Measurements from ENCODE around the gene SPRR3.

Gene SPRR3, protein sequence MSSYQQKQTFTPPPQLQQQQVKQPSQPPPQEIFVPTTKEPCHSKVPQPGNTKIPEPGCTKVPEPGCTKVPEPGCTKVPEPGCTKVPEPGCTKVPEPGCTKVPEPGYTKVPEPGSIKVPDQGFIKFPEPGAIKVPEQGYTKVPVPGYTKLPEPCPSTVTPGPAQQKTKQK

DNA sequence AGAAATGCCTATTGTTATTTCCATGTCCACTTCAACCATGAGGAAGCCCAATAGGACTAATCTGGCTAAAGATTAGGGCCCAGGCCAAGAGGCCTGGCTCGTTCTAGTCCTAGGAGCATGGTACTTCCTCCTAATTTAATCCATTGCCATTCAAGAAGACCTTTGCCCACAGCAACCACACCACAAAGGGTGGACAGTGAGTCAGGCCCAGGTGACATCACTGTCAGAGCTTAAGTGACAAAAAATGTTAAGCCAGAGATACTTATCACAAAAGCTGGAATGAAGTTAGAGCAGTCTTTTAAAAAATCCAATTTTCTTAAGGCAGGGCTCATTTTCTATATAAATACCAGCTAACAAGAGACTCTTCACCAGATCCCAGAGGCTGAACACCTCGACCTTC lies at the start of gene SPRR3:
TSS of gene SPRR3 (plus strand) at position 368 of the 400 bp plus-strand sequence. CDS start 1,272 bp downstream, outside the sequence.
- no peak for DNase-seq (ENCODE audit: low spot score)

DNA sequence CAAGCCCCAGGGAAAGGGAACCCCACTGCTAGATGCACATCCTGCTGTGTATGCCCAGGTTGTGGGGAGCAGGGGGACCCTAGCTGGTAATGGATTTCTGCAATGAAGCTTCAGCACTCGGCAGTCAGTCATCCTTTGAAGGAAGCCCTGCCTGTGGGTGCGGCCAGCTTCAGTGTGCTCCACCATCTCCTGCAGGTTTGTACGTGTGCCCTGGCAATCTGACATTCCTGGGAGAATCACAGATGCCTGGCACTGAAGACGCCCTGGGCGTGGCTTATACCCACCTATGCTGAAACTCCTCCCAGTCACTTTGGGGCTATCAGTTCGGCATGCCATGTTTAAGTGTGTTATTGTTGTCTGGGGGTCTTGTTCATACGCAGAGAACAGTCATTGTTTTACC lies 47.8 kb upstream of the SPRR3 start:
- DNase-seq (ENCODE audit: low spot score), result no peak

DNA sequence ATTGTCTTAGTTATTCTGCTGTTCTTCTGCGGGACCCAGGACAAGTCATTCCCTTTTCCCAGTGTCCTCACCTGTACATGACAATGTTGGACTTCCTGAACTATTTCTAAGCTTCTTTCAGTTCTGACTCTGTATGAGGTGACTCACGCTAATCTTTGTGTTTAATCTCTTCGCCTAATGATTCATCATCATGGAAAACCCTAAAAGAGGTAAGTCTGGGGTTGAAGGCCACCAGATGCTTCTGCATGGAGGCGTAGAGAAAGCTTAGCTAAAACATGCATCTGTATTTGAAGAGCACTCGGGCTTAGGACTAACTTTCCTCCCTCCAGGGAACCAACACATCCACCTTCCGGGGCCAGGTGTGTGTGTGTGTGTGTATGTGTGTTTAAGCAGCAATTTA lies 47.1 kb upstream of the SPRR3 start:
- no peak for DNase-seq (ENCODE audit: low spot score)

DNA sequence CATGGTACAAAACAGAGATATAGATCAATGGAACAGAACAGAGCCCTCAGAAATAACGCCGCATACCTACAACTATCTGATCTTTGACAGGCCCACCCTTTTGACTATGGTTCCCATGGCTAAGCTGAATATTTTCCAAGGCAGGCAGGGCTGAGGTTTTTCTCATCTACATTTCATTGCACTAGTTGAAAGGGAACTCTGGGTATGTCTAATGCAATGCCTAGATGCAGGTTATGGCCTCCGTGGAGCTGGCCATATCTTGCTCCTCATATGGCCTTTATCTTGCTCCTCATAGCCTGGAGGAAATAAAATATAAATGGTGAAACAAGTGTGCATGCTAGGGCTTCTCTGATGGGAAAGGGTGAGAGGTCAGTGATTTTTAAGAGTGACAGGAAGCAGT lies 44.0 kb upstream of the SPRR3 start:
- DNase-seq (ENCODE audit: low spot score), result no peak

DNA sequence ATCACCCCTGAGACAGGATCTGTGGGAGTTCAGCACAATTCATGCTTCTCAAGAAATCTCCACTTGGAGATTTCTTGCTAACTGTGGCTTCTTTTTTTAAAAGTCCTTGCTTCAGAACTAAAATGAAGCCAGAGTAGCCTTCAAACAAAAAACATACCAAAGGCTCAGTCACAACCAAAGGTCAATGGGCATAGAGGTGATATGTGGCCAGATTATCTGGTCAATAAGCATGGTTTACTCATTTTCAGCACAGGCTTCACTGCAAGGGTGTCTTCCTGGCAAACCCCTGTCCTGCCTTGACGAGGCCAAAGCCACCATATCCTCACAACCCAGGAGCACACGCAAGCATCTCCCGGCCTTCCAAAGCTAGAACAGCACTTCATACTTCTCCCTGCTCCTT lies 42.3 kb upstream of the SPRR3 start:
- no peak for DNase-seq (ENCODE audit: low spot score)

DNA sequence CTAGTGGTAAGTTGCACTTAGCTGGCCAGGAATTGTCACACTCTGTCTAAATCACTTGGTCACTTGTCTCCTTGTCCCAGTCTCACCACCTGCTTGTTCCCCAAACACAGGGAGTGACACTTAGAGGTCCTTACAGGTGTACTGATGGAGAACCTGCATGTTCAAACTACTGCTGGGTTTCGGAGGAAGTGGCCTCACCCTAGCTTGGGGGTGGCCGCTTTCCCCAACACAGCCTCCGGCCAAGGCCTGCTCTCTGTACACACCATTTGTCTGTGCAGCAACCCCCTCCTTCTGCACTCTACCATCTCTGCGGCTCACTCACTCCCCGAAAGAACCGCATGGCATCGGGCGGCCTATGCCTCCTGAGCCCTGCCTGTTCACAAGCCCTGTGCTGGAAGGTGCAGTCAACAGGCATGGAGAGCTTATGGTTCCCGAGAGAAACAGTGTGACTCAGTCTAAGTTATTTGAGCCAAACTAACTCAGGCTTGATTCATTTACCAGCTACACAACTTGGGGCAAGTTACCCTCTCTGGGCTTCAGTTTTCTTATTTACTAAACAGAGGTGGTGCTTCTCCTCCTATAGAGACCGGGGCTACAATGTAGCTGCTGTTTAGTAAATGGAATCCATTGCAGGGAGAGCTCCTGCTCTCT lies 41.6 kb upstream of the SPRR3 start:
- DNase-seq (ENCODE audit: low spot score), result no peak

DNA sequence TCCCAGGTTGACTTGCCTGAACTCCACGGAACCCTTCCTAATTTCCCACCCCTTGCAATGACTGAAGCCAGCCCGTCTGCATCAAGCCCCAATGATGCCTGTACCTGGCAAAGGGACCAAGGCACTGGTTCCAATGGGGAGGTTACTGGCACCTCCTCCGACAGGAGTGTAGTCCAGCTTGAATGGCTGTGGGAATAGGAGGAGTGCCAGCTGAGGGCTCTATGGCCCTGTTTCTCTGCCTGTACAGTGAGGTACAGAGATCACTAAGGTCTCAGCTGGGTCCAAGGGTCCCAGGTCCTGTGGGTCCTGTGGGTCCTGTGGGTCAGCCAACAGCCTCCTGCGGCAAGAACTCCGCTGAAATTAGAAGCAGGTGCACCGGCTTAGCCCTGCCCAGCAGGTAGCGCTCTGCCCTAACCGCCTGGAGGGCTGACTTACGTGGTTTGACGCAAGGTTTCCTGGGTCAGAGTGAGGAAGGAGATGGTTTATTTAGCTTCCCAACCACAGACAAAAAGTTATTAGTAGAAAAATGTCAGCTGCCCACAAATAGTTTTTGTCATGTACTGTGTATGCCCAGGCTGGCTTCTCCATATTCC lies 41.0 kb upstream of the SPRR3 start:
- no peak for DNase-seq (ENCODE audit: low spot score)

DNA sequence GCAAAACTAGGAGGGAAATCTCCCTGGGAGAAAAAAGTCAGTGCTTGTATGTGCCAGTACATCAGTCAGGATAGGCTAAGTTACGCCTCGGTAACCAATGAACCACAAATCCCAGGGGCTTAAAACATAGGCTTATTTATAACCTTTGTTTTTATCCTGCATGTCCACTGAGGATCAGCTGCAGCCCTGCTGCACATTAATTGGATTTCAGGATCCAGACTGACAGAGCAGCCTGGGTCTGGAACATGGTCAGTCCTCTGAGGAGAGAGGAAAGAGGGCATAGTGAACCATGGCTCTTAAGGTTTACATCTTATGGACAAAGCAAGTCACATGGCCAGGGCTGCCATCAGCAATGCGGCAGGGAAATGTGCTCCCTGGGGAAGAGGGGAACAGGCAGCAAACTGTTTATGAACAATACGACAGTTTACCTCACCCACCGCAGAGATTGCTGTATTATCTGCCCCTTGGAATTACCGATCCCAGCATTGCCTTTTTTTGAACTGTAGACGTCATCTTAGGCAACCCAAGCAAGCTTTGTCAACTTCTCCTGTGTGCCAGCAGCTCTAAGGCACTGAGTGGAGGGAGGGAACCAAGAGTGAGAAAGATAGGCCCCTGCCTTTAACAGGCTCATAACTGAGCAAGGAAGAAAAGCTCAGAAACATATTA lies 40.2 kb upstream of the SPRR3 start:
- no peak for DNase-seq (ENCODE audit: low spot score)

DNA sequence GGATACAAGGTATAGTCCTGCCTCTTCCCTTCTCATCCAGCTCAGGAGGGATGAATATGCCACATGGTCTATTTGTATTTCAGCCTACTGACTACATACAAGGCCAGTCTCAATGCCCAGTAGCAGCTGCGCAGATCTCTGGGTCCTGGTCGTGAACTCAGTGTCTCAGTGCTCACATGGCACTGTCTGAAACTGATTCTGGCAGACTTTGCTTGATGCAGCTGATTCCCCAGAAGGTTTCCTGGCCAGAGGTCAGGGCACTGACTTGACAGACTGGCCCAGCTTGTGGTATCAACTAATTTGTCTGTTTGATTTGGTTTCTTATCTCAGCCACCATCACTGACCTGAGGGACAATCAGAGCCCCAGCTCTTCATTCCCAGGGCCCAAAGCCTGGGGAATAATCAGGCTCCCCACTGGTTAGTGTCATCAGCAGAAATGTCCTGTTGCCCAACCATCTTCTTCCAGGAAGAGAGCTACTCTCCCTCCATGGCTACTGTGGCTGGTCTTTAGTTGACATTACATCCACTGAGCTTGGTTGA lies 38.6 kb upstream of the SPRR3 start:
- DNase-seq (ENCODE audit: low spot score), result no peak

DNA sequence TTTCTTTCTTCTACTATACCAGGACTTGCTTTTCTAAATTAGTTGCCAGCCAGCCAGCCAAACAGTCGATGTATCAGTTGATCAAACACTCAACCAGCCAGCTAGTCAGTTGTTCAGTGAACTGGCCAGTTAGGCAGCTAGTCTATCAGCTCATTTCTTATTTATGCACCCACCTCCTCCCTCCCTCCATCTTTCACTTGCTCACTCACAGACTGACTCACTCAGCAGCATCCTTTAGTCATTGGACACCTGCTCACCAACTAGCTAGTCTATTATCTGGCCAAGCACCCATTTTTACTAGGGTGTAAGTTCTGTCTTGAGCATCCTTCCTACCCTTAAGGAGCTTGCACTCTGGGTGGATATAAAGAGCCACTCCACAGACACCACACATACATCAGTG lies 37.0 kb upstream of the SPRR3 start:
- no peak for DNase-seq (ENCODE audit: low spot score)

DNA sequence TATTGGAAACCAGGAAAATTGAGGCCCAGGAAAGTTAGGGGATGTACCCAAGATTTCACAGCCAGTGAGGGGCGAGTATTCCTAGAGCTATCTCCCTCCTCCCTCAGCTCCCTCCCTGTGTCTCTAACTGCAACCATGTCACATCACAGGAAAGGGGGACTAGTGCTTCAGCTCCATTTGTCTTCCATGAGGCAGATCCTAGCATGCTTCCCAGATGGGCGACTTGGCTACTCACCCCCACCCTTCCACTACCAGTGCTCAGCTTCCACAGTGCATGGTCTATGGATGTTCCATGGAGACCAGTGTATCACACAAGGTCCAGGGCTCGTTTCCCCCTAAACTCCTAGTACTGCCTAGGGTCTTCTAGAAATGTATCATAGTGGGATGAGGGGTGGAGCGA lies 35.7 kb upstream of the SPRR3 start:
- no peak for DNase-seq (ENCODE audit: low spot score)

DNA sequence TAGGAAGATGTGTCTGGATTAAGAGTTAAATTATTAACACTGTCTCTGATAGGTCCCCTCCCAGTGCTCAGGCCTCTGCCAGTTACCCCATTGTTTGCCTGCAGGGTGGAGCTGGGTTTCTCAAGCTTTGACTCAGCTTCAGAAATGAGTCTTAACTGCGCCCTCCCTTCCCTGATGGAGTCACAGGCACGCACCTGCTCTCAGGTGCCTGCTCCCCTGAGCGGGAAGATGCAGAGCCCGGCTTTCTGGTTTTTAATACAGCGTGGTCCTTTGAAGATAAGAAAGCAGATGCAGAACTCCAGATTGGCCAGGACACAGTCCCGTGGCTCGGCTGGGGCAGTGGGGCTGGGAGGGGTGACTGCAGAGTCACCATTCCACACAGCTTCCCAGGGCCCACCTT lies 34.3 kb upstream of the SPRR3 start:
- DNase-seq (ENCODE audit: low spot score), result no peak

DNA sequence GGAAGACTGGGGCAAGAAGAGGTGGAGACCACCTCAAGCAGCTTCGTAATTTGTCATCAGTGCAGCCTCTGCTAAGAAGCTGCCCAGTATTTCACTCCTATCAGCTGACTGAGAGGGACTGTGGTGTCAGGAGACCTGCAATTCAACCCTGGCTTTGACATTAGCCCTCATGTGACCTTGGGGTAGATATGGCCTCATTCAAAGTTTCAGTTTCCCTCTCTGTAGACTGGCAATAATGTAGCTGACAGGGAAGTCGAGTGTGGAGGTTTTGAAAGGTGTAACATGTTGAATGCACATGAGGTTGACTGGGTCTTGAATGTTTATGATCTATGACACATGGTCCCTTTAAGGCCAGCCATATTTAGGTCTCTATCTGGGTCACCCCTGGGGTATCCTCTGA lies 33.3 kb upstream of the SPRR3 start:
- DNase-seq (ENCODE audit: low spot score), result no peak

DNA sequence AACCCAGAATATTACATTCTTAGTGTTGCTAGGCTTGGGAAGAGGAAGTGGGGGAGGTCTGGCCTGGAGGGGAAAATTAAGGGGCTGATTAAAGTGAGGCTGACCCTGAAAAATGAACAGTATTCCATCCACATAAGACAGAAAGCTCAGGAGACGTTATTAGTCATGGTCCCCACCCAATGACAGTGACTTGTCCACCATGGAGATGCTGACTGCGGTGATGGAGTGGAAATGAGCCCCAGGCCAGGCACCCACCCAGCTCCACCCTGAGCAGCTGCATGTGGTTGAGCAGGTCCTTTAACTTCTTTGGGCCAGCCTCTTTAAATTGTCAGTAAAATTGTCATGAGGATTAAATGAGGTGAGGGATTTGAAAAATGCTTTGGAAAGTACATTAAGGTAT lies 32.5 kb upstream of the SPRR3 start:
- no peak for DNase-seq (ENCODE audit: low spot score)

DNA sequence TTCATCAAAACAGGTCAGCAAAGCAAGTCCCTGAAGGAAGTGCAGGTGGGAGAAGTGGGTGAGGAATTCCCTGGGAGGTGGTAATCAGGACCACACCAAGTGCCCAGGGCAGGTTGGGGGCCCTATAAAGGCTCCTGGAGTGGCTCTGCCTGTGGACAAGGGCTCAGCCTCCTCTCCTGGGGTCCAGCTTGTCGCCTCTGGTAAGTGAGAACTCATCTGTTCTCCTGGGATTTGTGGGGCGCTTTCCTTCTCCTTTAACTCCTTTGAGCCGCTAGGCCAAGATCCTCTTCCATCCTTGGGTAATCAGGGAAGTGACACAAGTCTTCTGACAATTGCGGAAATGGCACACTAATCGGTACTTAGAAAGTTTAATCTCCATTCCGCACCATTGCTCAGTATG lies 31.1 kb upstream of the SPRR3 start, which contains the start of gene SPRR4:
TSS of gene SPRR4 (plus strand) at position 154 of the 400 bp plus-strand sequence. CDS start 1,243 bp downstream, outside the sequence.
- no peak for DNase-seq (ENCODE audit: low spot score)

DNA sequence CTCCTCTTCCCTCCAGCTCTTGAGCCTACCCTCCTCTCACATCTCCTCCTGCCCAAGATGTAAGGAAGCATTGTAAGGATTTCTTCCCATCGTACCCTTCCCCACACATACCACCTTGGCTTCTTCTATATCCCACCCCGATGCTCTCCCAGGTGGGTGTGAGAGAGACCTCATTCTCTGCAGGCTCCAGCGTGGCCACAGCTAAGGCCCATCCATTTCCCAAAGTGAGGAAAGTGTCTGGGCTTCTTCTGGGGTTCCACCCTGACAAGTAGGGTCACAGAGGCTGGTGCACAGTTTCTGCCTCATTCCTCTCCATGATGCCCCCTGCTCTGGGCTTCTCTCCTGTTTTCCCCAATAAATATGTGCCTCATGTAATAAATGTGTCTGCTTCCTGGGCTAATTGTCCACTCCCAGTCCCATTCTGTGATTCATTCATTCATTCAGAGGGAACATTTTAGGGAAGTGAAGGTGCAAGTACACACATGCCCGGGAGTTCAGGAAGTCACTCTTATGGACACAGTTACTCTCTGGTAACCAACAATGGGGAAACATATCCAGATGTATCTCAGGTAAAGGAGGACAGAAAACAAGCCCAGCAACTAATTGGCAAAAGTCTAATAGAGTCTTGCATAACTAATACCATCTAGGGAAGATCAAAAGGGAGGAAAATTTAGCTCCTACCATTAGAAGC lies 29.2 kb upstream of the SPRR3 start:
- no peak for DNase-seq (ENCODE audit: low spot score)

DNA sequence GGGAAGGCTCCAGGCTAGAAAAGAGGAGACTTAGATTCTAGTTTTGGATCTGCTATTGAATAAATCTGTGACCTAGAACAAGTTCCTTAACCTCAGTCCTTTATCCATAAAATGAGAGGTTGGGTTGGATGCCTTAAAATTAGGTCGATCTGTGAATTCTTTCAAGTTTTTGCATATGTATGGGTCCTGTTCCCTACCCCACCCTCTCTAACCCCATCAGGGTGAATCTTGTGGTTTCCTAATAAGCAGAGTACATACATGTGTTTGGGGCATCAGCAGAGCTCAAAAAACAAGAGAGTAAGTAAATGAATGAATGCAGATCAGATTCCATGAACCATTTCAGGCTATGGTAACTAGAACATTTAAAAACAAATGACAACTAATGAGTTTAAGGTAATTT lies 24.9 kb upstream of the SPRR3 start:
- no peak for DNase-seq (ENCODE audit: low spot score)

DNA sequence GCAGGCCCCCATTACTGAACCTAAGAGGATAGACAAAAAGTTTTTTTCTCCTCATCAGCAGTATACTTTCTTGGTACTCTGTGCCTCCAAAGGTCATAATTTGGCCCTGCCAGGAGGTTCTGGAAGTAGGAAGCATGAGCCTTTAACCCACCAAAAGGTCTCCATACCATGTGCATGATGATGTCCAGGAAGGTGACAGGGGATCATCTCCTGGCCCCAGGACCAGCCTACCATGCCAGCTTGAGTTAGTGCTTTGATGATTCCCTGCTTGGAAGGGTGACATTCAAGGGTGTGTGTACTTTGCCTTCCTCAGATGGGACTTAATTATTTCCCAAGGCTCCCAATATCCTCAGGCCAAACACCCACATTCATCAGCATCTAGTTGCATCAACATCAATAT lies 23.9 kb upstream of the SPRR3 start:
- no peak for DNase-seq (ENCODE audit: low spot score)

DNA sequence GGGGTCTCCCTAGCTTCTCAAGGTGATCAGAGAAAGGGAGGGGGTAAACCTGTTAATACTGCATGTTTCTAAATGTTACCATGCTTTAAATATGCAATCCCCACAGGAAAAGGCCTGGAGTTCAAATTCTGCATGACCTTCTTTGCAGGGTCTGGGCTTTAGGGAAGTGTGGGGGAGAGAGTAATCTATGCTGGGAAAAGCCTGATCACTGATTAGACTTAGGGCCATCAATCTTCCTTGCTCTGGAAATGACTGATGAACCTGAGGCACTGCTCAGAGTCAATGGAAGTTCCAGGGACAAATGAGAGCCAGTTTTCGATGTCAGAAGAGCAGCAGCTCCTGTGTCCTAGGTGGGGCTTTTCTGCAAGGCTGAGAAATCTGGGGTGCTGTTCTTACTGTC lies 20.9 kb upstream of the SPRR3 start:
- no peak for DNase-seq (ENCODE audit: low spot score)

DNA sequence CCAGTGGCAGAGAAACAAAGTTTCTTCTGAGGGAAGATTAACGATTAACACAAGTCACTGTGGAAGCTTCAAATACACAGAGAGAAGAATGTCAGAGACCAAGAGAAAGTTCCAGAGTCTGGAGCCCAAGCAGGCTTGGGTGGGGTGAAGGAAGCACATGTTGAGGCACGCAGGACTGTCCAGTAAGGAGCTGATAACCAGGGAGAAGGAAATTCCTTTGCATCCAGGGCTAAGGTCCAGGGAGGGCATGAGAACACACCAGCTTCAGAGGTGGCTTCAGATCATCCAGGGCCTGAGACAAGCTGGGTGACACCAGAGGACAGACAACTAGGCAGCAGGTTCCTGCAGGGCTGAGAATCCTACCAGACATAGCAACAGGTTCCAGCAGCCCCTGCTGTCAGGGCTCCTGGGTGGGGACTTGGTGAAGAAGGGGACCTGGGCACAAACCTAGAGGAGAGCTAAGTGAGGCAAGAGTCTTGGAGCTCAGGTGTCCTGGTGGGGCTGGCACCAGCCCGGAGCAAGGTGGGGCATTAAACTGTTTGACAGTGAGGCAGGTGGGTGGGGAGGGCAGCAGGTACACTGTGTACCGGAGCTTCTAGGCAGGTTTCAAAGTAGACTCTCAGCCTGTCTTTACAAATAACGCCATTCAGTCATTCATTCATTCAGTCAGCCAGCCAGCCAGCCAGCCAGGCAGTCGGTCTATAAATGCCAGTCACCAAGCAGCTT lies 20.2 kb upstream of the SPRR3 start:
- no peak for DNase-seq (ENCODE audit: low spot score)

DNA sequence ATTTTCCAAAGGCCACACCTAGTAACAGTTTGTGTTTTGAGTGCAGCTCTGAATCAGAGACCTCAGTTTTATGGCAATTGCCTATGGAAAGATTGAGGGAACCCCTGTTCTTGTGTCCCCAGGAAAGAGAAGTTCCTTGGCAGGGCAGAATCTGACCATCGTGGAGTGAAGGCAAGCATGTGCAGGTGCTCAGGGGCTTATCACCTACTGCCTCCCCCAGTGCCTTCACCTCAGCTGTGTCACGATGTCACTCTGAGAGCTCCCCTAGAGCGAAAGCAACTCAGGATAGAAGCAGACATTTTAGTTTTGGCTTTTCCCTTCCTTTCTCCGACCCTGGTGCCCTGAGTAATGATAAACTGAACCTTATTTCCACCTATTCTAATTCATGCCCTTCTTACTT lies 19.5 kb upstream of the SPRR3 start:
- DNase-seq (ENCODE audit: low spot score), result no peak

DNA sequence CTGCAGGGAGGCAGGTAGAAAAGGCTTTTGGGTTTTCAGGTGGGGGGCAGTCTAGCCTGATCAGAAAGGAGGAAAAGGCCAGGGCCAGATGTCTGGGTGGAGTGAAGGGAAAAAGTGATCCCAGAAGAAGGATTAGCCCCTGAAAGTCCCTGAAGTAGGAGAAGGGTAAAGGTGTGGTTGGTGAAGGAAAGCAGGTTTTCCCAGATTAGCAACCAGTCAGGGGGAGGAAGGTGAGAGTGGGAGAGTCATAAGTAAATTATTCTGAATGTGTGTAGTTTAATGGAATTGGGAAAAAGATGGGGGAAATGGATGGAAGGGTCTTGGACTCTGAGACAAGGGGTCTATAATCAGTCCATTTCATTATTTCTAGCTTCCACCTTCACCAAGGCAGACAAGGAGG lies 18.3 kb upstream of the SPRR3 start:
- no peak for DNase-seq (ENCODE audit: low spot score)

Measured in cerebellar cortex (tissue), 1 donor.